H7 (cell line): ENCODE measurements around the gene TM9SF3. TPM values are rescaled to one million over a fixed set of nuclear protein-coding genes. Genes with fewer than 3 reads are reported as not detected.

Experiments used
- DNase-seq: peaks from one replicate; pipeline ENCODE4 v3.0.0; 2012
- H3K27me3 ChIP-seq: 2 replicates; pipeline ENCODE4 v1.6.0; 2011; ENCODE audit warnings: mild to moderate bottlenecking, low read length; ENCODE audit not compliant: control insufficient read depth, insufficient read depth
- H3K36me3 ChIP-seq: replicated peaks from 2 replicates; pipeline ENCODE4 v1.5.1; 2011; ENCODE audit warnings: low read length; ENCODE audit not compliant: control insufficient read depth, insufficient read depth
- H3K4me3 ChIP-seq: 2 replicates; pipeline ENCODE4 v1.5.1; 2011; ENCODE audit warnings: low read depth, mild to moderate bottlenecking, control low read depth, low read length, moderate library complexity; ENCODE audit not compliant: insufficient read depth
- total RNA-seq: library from RNA; depleted of rRNA; stranded (reverse); fragments of >200 nt; shearing (Covaris generic); gene quantifications from 2 replicates; pipeline ENCODE4 v1.2.3, GENCODE V29; 2014

TM9SF3 gene
- total RNA-seq, 1 experiment from 2014 or later, result 33.6 TPM

- Histone ChIP-seq H3K4me3 (no peak overlapping the region), H3K36me3 (no peaks in the 10 kb centered on the region), H3K27me3 (peaks cover 18% of the 10 kb centered on the region)
- no peak for DNase-seq
Measured at GRCh38 chr10:96516337-96516736, 70.5 kb downstream of the TM9SF3 start.

GRCh38 chr10:96513698-96514561 is 72.9 kb downstream of the TM9SF3 start, which contains the start of gene TLL2:
Gene TLL2, minus strand, starts transcription at chr10:96513926. Its CDS starts 241 bp downstream, at chr10:96513685.
- Histone ChIP-seq H3K36me3 (no peaks in the 10 kb centered on the region), H3K4me3 (peak within 1 kb of the TSS; percentile 57), H3K27me3 (peaks cover 21% of the 10 kb centered on the region)
- DNase-seq, result peak; percentile 95

GRCh38 chr10:96513305-96513697 is 73.5 kb downstream of the TM9SF3 start:
- peaks cover 21% of the 10 kb centered on the region for H3K27me3 ChIP-seq

GRCh38 chr10:96512524-96513304 is 74.1 kb downstream of the TM9SF3 start:
- peaks cover 21% of the 10 kb centered on the region for H3K27me3 ChIP-seq
- peak overlapping the region; percentile 57 for H3K4me3 ChIP-seq
- no peaks in the 10 kb centered on the region for H3K36me3 ChIP-seq
- peak; percentile 76 for DNase-seq

More at GRCh38 chr10:96513305-96513697, 73.5 kb downstream of the TM9SF3 start:
- peak; percentile 91 for DNase-seq
- peak overlapping the region; percentile 57 for H3K4me3 ChIP-seq
- H3K36me3 ChIP-seq, result no peaks in the 10 kb centered on the region

GRCh38 chr10:96511044-96511945 is 75.5 kb downstream of the TM9SF3 start:
- DNase-seq, result peak; percentile 85
- Histone ChIP-seq H3K27me3 (peaks cover 21% of the 10 kb centered on the region), H3K36me3 (no peaks in the 10 kb centered on the region), H3K4me3 (no peak overlapping the region)

- peak; percentile 73 for DNase-seq
- H3K27me3 ChIP-seq, result peaks cover 21% of the 10 kb centered on the region
- H3K36me3 ChIP-seq, result no peaks in the 10 kb centered on the region
- H3K4me3 ChIP-seq, result no peak overlapping the region
Measured at GRCh38 chr10:96509017-96509641, 77.7 kb downstream of the TM9SF3 start.

- Histone ChIP-seq H3K4me3 (no peak overlapping the region), H3K36me3 (no peaks in the 10 kb centered on the region)
Measured at GRCh38 chr10:96507044-96507443, 79.8 kb downstream of the TM9SF3 start.

GRCh38 chr10:96505150-96506136 is 81.4 kb downstream of the TM9SF3 start:
- H3K36me3 ChIP-seq, result no peaks in the 10 kb centered on the region
- H3K27me3 ChIP-seq, result no peaks in the 10 kb centered on the region; the same call in 1 of the 2 replicates
- DNase-seq, result no peak
- H3K4me3 ChIP-seq, result no peak overlapping the region

More at GRCh38 chr10:96507044-96507443, 79.8 kb downstream of the TM9SF3 start:
- peaks cover 10% of the 10 kb centered on the region for H3K27me3 ChIP-seq
- no peak for DNase-seq

- no peak for DNase-seq
- no peaks in the 10 kb centered on the region for H3K36me3 ChIP-seq
- H3K4me3 ChIP-seq, result no peak overlapping the region
- no peaks in the 10 kb centered on the region for H3K27me3 ChIP-seq
Measured at GRCh38 chr10:96502561-96503282, 84.1 kb downstream of the TM9SF3 start.

- Histone ChIP-seq H3K36me3 (no peaks in the 10 kb centered on the region), H3K27me3 (no peaks in the 10 kb centered on the region), H3K4me3 (no peak overlapping the region)
- no peak for DNase-seq
Measured at GRCh38 chr10:96501985-96502384, 84.8 kb downstream of the TM9SF3 start.

GRCh38 chr10:96500519-96500918 is 86.3 kb downstream of the TM9SF3 start:
- H3K36me3 ChIP-seq, result no peaks in the 10 kb centered on the region
- DNase-seq, result no peak
- no peaks in the 10 kb centered on the region for H3K27me3 ChIP-seq
- H3K4me3 ChIP-seq, result no peak overlapping the region

- DNase-seq, result no peak
- no peak overlapping the region for H3K4me3 ChIP-seq
- no peaks in the 10 kb centered on the region for H3K27me3 ChIP-seq
- H3K36me3 ChIP-seq, result no peaks in the 10 kb centered on the region
Measured at GRCh38 chr10:96500050-96500449, 86.8 kb downstream of the TM9SF3 start.
